GM12873 (cell line): ENCODE results near the gene TEPSIN.

Experiments used
- TF ChIP-seq, protein P1 (sequence below): IDR thresholded peaks from 2 replicates; pipeline ENCODE4 v1.5.1; 2012; ENCODE audit warnings: low read depth, mild to moderate bottlenecking, moderate library complexity, low read length, control low read depth; ENCODE audit not compliant: insufficient read depth; ENCODE audit errors: missing control alignments

The TEPSIN gene

DNA sequence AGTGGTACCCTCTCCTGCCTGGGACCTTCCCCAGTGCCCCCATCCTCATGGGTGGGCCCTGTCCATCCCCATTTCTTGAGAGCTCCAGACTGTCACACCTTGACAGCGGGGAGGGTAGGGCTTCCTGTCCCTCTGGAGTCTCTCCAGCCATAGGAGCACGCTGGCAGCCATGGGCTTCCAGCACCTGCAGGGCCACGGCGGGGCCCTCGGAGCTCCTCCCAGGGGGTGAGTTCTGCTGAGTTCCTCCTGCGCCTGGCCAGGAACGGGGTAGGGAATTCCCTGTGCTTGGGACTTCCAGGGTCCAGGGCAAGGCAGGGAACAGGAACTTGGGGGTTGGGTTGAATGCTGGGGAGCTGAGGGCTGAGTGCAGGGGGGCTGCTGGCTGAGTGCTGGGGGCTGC, 49.8 kb downstream of the TEPSIN start:
- TF ChIP-seq, protein P1, sequence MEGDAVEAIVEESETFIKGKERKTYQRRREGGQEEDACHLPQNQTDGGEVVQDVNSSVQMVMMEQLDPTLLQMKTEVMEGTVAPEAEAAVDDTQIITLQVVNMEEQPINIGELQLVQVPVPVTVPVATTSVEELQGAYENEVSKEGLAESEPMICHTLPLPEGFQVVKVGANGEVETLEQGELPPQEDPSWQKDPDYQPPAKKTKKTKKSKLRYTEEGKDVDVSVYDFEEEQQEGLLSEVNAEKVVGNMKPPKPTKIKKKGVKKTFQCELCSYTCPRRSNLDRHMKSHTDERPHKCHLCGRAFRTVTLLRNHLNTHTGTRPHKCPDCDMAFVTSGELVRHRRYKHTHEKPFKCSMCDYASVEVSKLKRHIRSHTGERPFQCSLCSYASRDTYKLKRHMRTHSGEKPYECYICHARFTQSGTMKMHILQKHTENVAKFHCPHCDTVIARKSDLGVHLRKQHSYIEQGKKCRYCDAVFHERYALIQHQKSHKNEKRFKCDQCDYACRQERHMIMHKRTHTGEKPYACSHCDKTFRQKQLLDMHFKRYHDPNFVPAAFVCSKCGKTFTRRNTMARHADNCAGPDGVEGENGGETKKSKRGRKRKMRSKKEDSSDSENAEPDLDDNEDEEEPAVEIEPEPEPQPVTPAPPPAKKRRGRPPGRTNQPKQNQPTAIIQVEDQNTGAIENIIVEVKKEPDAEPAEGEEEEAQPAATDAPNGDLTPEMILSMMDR, result no peak

DNA sequence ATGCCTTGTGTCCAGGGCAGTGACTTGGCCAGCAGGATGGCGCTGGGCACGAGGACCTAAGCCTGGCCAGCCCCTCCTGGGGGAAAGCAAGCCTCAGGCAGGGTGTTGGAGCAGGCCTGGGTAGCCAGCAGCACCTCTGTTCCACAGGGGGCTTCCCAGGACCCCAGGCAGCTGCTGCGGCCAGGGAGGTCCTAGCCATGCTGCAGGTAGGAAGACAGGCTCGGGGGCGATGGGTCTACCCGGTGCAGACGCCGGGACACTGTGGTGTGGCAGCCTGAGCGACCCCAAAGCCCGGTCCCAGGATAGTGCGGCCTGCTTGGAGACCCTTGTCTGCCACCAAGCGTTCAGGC, 50.4 kb downstream of the TEPSIN start:
- TF ChIP-seq, protein P1, result no peak

DNA sequence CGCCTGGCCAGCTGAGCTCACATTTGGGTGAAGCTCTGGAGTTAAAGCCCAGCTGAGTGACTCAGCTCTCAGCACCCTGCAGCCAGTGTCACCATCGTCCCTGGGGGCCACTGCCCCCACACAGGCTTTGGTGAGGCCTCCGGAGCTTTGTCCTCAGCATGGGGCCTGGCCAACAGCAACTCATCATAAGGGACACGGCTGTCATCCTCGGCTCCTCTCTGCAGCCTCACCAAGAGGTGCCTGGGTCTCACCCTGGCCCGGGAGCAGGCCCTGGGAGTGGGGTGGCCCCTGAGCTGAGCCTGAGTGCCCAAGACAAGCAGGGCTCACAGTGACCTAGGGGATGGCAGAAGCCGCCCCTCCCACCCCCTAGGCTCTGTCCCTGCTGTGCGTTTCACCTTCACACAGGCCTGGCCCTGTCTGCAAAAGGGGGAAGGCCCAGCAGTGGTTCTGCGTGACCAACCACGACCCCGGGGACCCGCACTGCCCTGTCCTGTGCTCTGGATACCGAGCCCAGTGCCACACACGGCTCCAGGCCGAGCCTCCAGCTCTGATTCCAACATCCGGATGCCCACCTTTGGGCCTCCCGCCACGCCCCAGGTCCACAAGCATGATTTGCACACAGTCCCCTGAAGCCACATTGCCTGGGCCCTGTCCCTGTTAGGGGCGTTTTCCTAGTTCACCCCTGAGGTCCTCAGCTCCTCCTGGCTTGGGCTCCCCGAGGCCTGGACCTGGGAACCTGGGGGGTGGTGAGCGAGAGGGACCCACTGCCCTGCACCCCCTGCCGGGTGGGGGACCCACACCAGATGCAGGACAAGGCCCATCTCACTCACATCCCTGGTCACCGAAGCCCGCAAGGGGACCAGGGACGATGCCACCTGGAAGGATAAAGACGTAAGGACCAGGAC, 51.0 kb downstream of the TEPSIN start:
- TF ChIP-seq, protein P1, result no peak

DNA sequence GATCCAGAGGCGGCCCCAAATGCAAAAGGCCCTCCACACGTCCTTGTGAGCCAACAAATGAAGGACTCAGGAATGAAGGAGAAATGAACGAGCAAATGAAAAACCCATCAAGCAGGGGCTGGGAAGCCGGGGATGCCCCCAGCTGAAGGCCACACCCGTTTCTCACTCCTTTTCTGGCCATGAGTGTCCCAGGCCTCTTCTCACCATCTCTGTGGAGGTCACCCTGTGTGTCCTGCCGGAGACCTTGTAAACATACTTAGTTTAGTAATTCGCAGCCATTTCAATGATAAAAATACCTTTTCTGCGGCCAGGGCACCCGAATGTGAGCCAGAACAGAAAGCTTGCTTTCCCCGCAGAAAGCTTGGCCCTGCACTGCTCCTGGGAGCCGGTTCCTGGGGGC, 51.7 kb downstream of the TEPSIN start:
- TF ChIP-seq, protein P1, result no peak

DNA sequence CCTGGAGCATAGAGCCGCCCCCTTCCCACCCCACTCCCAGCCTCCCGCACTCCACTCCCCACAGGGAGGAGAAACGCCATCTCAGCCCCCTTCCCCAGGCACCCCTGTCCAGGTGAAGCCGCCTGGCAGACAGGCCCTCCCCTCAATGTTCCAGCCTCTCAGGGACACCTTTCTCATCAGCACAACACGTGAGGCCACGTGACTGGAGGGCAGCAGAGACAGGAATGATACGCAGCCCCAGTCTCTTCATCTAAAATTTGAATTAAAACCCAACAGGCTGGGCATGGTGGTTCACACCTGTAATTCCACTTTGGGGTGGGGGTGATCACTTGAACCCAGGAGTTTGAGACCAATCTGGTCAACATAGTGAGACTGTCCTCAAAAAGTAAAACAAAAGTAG, 52.7 kb downstream of the TEPSIN start:
- TF ChIP-seq, protein P1, result no peak

DNA sequence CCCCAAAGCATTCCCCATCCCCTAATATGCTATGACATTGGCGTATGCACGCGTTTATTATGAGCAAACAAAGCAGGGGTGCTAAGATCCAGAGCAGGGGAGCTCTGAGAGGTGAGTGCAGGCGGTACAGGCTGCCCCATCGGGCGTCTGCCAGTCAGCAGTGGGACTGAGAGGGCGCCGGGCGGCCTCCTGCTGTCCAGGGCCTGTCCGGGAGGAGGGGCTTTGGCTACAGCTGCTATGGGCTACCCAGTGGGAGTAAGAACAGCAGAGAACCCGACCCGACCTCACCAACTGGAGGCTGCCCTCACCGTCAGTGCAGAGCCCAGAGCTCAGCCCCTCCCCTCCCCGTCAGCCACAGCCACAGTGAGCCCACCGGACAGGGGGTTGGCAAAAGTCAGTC, 54.3 kb downstream of the TEPSIN start:
- TF ChIP-seq, protein P1, result no peak

DNA sequence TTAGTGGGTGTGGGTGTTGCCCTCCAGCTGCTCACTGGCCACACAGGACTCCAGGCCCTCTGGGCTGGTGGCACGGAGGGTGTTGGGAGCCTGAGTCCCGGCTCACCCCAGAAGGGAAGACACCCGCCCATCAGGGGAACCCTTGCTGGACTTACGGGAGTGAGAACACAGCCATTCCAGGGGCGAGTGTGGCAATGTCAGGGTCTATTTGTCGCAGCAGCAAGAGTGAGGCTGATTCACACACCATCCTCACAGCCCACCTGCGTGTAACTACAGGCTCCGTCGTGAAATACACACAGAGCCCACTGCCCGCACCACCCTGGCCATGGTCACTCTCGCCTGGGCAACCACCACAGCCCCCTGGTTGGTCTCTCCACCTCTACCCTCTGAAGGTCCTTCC, 55.0 kb downstream of the TEPSIN start:
- TF ChIP-seq, protein P1, result no peak
